Coronary artery (tissue), 2 donors: ENCODE results near the gene RTKN2.

Experiments used
- DNase-seq: peaks from one replicate; pipeline ENCODE4 v3.0.0-alpha.2; 2017; ENCODE audit warnings: low spot score
- H3K27ac ChIP-seq, 2 donors: fragments of 200-600 bp; sonication (generic); one replicate each; pipeline ENCODE4 v1.5.1; 2016 to 2019
- H3K4me3 ChIP-seq: fragments of 200-600 bp; sonication (generic); 2 replicates; pipeline ENCODE4 v1.5.1; 2016; ENCODE audit warnings: mild to moderate bottlenecking, moderate library complexity
- TF ChIP-seq, protein P1 (sequence below): fragments of 200-600 bp; sonication (generic); IDR thresholded peaks from one replicate; pipeline ENCODE4 v1.5.1; 2019; ENCODE audit warnings: antibody characterized with exemption

RTKN2 gene

DNA sequence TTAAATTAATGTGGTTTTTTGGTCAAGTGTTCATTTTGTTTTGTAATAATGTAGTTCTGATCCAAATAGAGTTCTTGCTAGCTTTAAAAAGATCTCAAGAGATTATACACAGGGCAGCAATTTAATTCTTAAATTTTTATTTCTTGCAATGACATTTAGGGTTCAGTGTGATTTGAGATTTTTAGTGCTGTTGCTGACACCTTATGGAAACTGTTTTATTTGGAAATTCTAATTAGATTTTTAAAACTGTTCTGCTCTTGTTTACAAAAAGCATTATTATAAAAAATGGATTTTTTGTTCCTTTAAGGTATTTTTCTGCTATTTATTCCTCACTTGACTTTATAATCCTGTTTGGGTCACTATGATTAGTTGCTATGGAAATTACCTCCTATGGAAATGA lies 72.1 kb downstream of the RTKN2 start:
- no peak for DNase-seq
- Histone ChIP-seq H3K27ac (no peak overlapping the region), H3K4me3 (no peak overlapping the region)
- TF ChIP-seq, protein P1, sequence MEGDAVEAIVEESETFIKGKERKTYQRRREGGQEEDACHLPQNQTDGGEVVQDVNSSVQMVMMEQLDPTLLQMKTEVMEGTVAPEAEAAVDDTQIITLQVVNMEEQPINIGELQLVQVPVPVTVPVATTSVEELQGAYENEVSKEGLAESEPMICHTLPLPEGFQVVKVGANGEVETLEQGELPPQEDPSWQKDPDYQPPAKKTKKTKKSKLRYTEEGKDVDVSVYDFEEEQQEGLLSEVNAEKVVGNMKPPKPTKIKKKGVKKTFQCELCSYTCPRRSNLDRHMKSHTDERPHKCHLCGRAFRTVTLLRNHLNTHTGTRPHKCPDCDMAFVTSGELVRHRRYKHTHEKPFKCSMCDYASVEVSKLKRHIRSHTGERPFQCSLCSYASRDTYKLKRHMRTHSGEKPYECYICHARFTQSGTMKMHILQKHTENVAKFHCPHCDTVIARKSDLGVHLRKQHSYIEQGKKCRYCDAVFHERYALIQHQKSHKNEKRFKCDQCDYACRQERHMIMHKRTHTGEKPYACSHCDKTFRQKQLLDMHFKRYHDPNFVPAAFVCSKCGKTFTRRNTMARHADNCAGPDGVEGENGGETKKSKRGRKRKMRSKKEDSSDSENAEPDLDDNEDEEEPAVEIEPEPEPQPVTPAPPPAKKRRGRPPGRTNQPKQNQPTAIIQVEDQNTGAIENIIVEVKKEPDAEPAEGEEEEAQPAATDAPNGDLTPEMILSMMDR, result no peak

DNA sequence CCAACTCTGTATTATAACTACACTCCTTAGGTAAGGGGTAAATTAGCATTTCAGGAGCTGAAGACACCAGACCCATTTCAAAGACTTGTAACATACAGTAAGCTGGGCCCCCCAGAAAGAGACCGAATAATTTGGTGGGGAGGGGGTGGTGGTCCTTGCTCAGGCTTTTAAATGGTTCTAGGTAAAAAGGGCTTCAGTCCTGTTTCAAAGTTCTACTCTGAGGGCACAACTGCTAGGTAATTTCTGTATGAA lies 73.0 kb downstream of the RTKN2 start:
- TF ChIP-seq, protein P1, result no peak
- H3K4me3 ChIP-seq, result no peak overlapping the region
- no peak overlapping the region for H3K27ac ChIP-seq
- no peak for DNase-seq

DNA sequence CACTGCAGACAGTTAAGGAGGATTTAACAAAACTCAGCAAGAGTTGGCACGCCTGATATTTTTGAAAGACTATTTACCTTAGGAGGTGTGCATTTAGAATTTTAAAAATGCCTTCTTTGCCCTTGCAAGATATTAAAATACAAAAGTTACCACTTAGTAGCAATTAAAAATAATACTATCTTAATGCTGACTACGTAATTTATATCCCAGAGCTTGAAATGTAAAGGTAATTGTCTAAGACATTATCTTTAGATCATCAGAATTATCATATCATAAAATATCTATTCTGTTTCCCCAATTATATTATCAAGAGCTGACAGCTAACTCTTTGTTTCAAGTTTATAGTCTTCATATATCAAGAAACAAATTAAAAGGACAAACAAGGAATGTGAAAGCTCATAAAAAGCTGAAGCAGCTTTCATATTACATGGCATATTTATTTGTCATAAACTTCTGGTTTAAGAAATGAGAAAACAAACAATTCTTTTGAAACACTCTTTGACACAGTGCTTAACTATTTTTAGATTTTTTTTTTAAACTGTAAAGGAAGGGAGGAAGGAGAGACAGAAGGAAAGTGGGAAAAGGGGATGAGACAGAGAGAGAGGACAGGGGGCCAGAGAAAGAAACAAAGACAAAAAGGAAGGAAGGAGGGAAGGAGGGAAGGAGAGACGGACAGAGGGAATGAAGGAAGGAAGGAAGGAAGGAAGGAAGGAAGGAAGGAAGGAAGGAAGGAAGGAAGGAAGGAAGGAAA lies 73.5 kb downstream of the RTKN2 start:
- H3K4me3 ChIP-seq, result no peak overlapping the region
- no peak overlapping the region for H3K27ac ChIP-seq
- no peak for DNase-seq
- TF ChIP-seq, protein P1, result no peak

DNA sequence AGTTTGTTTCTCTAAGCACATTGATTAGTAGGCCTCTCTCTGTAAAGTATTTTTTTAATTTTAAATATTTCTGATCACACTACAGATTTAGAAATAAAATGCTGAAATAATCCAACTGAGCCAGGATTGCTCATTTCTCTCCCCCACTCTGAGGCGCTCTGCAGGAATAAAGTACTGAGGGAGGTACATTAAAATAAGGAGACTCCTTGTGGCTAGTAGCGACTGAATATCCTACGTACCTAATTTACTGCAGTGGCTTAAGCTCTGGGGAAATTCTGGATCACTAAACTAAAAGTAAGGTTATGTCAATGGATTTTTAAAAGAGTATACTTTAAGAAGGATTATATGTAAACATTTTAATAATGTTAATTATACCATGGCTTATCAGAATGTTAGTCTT lies 75.2 kb downstream of the RTKN2 start:
- Histone ChIP-seq H3K4me3 (no peak overlapping the region), H3K27ac (no peak overlapping the region)
- no peak for DNase-seq
- TF ChIP-seq, protein P1, result no peak

DNA sequence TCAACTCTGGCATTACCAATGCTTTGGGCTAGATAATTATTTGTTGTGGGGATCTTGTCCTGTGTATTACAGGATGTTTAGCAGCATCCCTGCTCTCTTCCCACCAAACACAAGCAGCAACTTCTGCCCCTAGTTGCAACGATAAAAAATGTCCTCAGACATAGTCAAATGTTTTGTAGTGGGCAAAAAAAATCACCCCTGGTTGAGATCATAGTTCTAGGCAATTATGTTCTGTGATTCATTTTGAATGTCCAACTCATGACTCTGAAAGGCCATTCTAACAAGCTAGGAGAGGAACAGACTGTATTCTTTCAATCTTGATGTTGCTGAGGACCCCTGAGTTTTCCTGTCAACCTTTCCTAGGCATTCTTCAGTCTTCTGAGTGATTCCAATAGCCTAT lies 79.5 kb downstream of the RTKN2 start:
- Histone ChIP-seq H3K27ac (no peak overlapping the region), H3K4me3 (no peak overlapping the region)
- TF ChIP-seq, protein P1, result no peak
- no peak for DNase-seq

DNA sequence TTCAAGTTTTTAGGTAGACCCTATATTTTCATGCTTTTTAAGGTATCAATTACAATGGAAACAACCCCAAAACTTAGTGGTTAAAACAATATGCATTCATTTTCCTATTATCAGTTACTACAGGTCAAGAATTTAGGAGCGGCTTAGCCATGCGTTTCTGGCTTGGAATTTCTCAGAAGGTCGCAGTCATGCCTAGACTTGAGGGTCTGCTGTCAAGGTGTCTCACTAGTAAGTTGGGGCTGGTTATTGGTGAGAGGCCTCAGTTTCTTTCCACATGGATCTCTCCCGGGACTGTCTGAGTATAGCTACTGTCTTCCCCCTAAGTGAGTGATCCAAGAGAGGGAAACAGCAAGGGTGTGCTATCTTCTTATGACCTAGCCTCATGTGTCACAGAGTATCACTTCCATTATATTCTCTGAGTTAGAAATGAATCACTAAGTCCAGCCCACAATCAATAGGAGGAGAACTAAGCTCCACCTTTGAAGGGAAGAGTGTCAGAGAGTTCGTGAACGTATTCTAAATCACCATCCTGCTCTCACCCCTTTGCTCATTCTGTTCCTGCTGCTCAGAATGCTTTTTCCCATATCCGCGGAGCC lies 80.5 kb downstream of the RTKN2 start:
- no peak for DNase-seq
- no peak overlapping the region for H3K4me3 ChIP-seq
- TF ChIP-seq, protein P1, result no peak
- H3K27ac ChIP-seq, result no peak overlapping the region

DNA sequence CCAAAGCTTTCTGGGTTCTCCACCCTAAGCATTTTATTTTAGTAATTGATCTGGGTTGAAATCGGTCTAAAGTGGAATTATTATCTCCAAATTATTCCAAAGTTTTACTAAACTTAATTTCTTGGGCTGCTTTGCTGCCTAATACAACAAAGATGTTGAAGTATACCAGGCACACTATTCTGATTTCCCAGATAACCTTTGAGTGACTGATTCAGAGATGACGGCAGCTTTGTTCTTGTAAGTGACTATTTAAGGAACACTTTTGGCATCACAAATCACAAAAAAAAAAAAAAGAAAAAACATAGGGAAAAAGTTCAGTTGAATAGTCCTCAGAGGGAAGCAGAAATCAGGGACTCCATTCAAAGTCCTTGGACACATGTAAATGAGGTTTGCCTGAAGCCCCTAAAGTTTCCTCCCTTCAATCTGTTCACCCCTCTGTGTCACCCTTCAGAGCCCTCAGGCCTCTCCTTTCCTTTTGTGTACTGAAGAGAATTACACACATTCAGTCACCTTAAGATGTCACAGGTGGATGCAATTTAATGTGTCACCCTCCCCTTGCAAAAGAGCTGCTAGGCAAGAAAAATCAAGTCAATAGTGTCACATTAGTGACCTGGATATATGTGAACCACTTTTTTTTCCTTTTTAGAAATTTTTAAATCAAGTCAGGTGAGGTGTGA lies 81.5 kb downstream of the RTKN2 start:
- TF ChIP-seq, protein P1, result no peak
- Histone ChIP-seq H3K4me3 (no peak overlapping the region), H3K27ac (peak overlapping the region; percentile 45 to 64)
- DNase-seq, result no peak
